HG03097 (cell line): ENCODE data around the gene ZFX.

Source experiments
- ATAC-seq: cut with Tn5 transposase; IDR thresholded peaks from one replicate; pipeline ENCODE4 v1.9.1; 2021; ENCODE audit not compliant: unreplicated experiment, low FRiP score

ZFX gene

DNA sequence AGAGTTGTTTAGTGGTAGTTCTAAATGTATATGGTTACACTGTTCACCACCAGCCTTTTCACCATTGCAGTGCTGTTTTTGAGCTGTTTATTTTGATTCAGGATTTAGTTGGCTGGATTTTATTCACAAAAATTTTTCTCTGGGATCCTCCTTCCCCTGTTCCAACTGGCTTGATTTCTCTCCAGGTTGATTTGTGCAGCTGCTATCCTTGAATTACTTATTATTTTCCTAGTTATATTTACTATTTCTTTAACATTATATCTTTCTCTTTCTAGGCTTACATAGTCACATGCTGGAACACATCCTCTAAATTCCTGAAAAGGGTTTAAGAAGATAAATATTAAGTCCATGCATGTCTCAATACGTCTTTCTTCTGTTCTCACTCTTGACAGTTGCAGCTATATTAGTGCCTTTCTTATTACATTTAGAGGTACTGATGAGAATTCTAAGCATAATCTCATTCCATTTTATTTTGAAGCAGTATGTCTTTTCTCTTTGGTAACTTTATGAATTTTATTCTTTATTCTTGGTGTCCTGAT, 82.2 kb downstream of the ZFX start:
- no peak for ATAC-seq

DNA sequence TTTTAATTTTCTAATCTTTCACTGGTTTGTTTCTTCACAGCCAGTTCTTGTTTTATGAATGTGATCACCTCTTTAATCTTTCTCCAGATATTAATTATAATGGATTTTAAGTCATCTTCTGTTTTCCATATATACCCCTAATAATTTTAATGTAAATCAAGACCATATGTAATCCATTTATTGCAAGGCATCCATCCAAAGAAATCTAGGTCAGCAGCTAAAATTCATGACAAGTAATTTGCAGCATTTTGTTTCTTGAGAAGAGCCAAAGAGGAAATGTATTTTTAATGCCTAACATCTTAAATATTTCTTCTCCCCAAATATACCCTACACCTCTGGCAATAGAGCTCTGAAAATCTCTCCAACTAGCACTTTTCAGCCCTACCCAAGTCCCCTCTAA, 83.3 kb downstream of the ZFX start:
- no peak for ATAC-seq

DNA sequence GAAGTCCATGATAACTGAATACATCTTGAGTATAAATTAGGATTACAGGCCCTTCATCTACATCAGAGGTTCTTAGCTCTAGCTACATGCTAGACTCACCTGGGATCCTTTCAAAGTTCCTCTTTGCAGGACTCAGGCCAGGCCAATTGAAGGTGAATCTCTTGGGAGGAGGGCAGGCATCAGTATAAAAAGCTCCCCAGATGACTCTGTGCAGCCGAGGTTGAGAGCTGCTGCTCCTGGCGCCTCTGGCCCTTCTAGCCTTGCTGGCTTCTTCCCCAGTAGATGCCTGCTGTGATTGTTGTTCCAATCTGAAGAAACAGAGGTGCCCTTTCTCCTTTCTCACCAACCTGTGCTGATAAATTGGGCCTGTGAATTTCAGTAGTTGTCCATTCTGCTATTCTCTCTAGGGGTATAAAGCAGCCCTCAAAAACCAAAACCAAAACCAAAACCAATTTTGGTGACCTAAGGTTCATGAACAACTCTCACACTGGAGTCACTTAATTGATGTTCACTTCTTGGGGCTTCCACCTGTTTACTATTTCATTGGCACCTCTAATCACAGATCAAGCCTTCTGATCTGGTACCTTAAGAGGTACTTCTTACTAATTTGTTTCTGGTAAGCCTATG, 85.7 kb downstream of the ZFX start:
- ATAC-seq, result peak; percentile 70

DNA sequence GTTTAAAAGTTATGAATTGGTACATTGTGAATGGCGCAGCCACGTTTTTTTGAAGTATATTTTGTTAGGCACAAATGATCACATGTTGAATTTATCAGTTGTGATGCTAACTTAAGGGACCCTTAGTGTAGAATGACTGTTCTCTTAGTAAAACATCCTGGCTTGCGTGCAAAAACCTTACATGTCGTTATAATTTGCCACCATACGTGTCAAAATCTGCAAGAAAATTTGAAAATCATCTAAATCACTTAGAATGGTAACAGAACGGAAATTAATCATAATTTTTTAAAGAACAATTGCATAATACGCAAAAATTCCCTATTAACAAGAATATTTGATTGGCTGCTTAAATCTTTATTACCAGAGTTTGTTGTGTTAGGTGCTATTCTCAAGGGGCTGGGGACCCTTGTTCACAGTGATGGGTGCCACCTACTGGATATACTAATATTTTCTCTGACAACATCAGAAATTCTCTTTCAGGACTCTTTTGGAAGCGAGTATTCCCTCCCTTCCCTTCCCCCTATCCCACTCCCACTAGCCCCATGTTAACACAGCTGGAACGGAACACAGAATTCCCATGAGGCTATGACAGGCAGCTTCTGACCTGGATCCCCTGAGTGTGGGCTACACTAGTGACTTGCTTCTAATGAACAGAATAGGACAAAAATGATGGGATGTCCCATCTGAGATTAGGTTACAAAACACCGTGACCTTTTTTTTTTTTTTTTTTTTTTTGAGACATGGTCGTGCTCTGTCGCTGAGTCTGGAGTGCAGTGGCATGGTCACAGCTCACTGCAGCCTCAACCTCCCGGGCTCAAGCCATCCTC, 92.5 kb downstream of the ZFX start:
- peak; percentile 29 for ATAC-seq

DNA sequence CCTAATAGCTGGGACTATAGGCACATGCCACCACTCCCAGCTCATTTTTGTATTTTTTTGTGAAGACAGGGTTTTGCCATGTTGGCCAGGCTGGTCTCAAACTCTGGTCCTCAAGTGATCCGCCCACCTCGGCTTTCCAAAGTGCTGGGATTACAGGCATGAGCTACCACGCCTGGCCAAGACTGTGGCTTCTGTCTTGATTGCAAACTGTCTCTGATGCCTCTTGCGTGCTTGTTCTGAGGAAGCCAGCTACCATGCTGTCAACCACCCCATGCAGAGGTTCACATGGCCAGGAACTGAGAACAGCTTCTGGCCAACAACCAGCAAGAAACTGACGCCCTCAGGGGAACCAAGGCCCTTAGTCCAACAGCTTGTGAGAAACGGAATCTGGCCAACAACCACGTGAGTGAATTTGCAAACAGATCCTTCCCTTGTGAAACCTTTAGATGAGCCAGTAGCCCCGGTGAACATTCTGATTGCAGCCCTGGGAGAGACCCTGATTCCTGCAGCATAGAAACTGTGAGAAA, 93.2 kb downstream of the ZFX start:
- ATAC-seq, result peak; percentile 91

DNA sequence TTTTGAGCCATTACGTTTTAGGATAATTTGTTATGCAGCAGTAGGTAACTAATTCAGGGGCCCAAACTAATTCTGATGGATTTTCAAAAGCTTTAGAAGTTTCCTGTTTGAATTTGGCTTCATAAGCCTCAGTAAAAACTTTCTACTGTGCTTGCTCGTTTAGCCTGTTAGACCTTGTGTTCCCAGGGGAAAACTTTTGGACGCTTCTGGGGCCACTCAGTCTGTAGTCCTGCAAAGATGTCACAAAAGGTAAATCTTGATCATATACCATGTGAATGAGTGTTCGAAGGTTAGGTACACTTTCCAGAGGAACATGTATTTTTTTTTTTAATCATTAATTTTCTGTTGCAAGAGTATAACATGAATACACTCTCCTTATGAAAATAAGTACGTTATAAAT, 93.7 kb downstream of the ZFX start:
- peak; percentile 18 for ATAC-seq

DNA sequence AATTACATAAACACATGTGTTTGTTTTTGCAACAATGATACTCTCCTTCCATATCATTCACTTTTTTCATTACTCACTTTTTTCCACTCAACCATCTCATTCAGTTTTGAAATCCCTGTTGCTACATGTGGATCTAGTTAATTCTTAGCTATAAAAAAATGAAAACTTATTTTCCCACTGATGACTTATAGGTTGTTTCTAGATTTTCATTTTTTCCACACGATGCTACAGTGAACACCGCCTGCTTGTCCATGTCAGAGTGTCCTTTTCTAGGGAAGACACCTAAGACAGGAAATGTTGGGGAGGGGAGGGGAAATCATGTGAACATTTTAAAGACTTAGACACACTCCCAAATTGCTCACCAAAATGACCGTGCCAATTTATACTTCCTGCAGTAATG, 94.2 kb downstream of the ZFX start:
- ATAC-seq, result no peak

DNA sequence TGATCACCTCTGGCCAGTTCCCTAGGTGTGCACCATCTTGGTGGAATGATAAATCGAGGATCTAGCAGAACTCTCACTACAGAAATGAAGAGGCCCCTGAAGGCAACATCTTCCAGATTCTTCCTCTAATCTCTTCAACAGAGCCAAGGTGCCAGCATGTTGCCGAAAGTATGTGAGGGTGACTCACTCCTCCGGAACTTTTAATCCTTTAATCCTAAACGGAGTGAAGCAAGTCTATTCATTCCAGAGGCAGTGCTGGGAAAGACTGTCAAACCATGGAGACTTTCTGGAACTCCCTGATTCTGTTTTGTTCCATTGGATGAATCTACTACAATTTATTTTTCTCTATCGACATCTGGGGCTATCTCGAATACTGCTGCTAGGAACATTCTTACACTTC, 95.7 kb downstream of the ZFX start:
- ATAC-seq, result no peak

DNA sequence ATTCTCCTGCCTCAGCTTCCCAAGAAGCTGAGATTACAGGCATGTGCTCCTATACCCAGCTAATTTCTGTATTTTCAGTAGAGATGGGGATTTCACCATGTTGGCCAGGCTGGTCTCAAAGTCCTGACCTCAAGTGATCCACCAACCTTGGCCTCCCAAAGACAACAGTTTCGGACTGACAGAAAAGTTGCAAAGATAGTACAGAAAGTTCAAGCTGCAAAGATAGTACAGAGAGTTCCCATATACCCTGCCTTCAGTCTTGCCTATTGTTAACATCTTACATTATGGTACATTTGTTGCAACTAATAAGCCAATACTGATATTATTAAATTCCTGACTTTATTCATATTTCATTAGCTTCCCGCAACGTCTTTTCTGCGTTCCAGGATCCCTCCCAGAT, 98.5 kb downstream of the ZFX start:
- ATAC-seq, result no peak

DNA sequence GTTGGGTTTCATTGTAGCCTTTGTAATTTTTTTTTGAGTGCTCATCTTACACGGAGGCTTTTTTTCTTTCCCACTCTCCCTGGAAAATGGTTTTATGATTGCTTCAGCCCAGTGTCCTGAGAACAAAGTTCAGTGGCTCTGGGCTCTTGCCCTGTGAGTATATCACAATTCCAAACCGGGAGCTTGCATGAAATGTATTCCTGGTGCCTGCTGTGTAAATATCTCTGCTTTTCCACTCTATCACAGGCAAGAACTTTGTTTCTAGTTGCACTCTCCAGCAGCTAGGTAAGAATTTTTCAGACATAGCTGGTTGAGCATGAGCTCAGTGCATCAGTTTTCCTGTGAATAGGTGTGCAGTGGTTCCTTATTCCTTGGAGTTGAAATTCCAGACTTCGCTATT, 103.5 kb downstream of the ZFX start:
- no peak for ATAC-seq

DNA sequence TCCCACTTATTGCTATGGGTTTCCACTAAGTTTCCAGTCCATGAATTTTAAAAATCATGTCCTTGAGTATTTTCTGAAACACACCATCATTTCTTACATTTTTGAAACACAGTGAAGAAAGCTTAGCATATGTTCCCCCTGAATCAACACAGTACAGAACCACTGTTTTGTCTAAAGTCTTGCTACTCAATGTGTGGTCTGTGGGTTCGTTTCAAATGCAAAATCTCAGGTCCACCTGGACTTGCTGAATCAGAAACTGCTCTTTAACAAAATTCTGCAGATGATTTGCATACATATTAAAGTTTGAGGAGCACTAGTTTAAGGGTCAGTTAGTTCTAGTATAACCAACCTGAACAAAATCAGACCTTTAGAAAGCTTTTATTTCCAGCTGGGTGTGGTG, 103.9 kb downstream of the ZFX start:
- peak; percentile 77 for ATAC-seq

DNA sequence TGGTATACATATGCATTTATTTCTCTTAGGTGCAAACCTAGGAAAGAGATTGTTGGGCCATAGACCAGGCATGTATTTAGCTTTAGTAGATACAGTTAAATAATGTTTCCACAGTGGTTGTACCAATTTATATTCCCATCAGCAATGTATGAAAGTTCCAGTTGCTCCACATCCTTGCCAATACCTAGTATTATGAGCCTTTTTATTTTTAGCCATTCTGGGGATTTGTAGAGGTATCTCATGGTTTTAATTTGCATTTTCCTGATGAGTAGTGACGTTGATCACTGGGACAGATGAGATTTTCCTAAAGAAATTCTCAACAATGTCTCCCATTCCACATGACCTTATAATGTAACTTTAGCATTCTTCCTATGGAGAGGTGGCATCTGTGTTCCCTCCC, 107.5 kb downstream of the ZFX start:
- ATAC-seq, result no peak

DNA sequence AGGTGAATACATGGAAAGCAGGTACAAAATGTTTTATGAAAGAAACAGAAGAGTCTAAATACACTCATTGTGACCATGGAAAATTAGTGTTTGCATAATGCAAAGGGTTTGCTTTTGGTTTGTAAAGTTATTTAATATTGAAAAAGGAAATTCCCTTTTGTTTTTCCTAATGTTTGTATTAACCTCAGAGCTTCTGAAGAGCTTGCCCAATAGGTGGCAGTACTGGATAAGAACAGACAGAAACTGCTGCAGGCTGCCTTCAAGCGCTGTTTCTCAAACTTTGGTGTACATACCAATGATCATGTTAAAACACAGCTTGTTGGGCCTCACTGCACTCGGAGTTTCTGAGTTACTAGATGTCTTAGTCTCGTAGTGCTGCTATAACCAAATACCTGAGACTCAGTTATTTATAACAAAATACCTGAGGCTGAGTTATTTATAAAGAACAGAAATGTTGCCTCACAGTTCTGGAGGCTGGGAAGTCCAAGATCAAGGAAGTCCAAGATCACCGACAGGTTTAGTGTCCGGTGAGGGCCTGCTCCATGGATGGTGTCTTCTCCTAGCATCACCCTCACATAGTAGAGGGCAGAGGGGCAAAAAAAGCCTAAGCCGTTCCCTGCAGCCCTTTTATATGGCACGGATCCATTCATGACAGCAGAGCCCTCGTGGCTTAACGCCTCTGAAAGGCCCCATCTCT, 110.2 kb downstream of the ZFX start:
- ATAC-seq, result no peak

DNA sequence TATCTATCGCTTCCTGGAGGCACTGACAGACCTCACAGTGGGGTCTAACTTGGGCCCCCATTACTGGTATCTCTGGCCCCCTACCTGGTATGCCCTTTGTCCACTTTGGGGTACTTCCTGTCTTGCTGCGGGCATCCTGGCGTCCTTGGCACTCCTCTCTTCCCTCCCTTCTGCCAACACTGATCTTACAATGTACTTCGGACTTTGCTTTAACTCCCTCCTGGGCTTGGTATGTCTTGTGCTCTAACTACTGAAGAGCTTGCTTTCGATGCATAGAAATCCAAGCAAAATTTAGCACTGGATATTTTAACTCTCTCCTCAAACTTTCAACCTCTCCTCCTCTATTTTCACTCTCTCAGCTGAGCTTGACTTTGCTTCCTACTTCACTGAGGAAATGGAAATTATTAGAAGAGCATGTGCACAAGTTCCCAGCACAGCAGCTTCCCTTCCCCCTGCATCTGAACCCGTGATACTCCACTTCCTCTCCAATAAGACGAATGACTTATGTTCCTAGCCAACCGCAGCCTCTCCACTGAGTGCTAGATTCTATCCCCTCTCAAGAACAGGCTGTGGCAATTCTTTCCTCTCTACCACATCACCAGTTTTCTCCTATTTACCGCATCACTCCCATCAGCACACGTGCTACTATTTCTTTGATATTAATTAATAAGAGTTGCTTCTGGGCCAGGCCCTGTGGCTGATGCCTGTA, 111.5 kb downstream of the ZFX start:
- no peak for ATAC-seq

DNA sequence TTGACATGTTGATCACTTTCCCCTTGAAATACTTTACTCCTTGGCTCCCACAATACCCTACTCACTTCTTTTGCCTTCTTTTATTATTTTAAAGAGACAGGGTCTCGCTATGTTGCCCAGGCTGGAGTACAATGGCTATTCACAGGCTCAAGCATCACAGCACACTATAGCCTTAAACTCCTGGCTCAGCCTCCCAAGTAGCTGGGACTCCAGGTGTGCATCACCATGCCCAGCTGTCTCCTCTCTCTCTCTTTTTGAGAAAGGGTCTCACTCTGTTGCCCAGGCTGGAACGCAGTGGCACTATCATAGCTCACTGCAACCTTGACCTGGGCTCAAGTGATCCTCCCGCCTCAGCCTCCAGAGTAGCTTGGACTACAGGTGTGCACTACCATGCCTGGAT, 112.8 kb downstream of the ZFX start:
- no peak for ATAC-seq

DNA sequence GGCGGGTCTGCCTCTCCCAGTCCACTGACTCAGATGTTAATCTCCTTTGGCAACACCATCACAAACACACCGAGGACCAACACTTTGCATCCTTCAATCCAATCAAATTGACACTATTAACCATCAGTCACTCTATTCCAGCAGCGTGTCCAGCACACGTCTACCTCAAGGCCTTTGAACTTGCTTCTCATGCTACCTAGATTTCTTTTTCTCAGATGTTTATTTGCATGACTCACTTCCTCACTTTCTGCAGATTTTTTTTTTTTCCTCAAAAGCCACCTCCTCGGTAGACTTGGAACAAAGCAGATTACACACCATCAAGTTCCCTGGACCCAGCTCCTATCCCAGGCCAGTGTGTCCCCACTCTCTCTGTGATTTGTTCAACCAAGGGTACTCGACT, 114.9 kb downstream of the ZFX start:
- no peak for ATAC-seq
